ENCODE measurements around the gene KRT222. TPM values are rescaled to one million over a fixed set of nuclear protein-coding genes. Genes with fewer than 3 reads are reported as not detected.

The KRT222 gene
- not detected for total RNA-seq

DNA sequence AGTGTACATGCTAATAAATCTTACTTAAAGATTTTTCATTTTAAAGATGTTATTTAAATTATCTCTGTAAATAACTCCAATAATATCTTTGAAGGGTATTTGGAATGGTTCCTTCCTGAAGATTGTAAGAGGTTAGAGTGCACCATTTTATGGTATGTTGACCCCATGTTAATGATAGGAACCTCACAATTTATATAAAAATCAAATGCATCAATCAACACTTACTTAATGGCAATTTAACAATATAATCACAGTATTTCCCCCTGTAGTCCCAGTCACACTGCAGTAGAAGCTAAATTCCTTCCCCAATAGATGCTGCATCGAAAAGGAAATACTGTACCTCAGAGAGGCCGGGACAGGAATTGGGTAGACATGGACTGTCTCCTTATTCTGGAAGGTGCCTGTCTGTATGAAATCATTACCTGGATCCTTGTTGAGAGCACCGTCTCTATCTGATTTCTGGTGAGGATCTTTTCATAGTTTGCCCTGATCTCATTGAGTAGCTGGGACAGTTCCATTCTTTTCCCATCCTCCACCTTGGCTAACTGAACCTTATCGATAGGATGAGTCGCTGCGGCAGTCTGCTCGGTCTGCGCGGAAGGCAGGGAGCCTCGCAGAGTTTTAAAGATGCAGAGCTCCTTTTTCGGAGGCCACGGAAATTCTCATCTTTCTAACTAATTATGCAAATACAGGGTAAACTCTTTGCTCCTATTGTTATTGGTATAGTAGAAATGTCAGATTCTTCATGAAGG is at the start of gene KRT222:
TSS of gene KRT222 (minus strand) at position 596 of the 752 bp plus-strand sequence. CDS start at position 518, 78 bp downstream.
- ATAC-seq (no peak), DNase-seq (no peak)
- H3K9me3 ChIP-seq: no peaks in the 10 kb centered on the region
- peaks cover 8 to 16% (median 12%) of the 10 kb centered on the region in 3 donors for H3K27me3 ChIP-seq
- peak within 1 kb of the TSS in 2 of 4 donors; percentile 7 to 25 for H3K4me3 ChIP-seq
- intact Hi-C loops (cut with DNase I; ENCODE audit: low total_unique reads): no loop called here
- in situ Hi-C loops (cut with MboI; ENCODE audit: low sequenced_read_pairs in 4 of 4): no loop called here
- H3K27ac ChIP-seq: no peak within 1 kb of the TSS
- TF ChIP-seq, protein P1, sequence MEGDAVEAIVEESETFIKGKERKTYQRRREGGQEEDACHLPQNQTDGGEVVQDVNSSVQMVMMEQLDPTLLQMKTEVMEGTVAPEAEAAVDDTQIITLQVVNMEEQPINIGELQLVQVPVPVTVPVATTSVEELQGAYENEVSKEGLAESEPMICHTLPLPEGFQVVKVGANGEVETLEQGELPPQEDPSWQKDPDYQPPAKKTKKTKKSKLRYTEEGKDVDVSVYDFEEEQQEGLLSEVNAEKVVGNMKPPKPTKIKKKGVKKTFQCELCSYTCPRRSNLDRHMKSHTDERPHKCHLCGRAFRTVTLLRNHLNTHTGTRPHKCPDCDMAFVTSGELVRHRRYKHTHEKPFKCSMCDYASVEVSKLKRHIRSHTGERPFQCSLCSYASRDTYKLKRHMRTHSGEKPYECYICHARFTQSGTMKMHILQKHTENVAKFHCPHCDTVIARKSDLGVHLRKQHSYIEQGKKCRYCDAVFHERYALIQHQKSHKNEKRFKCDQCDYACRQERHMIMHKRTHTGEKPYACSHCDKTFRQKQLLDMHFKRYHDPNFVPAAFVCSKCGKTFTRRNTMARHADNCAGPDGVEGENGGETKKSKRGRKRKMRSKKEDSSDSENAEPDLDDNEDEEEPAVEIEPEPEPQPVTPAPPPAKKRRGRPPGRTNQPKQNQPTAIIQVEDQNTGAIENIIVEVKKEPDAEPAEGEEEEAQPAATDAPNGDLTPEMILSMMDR (IDR thresholded peaks at IDR 0.05 in 4 of 5, conservative IDR thresholded peaks at IDR 0.05 in 1 of 5): no peak
- TF ChIP-seq POLR2A (IDR thresholded peaks at IDR 0.05): no peak
- no peaks in the 10 kb centered on the region for H3K36me3 ChIP-seq
- H3K4me1 ChIP-seq: no peaks in the 10 kb centered on the region

- no peak overlapping the region for H3K4me3 ChIP-seq
- in situ Hi-C loops (cut with MboI; ENCODE audit: low sequenced_read_pairs in 4 of 4): no loop called here
- intact Hi-C loops (cut with DNase I; ENCODE audit: low total_unique reads): no loop called here
- TF ChIP-seq, protein P1 (IDR thresholded peaks at IDR 0.05 in 4 of 5, conservative IDR thresholded peaks at IDR 0.05 in 1 of 5): no peak
- TF ChIP-seq POLR2A (IDR thresholded peaks at IDR 0.05): no peak
- DNase-seq (no peak), ATAC-seq (no peak)
- peaks cover 0 to 4% (median 0%) of the 10 kb centered on the region in 3 donors for H3K27me3 ChIP-seq
- no peaks in the 10 kb centered on the region for H3K36me3 ChIP-seq
- H3K9me3 ChIP-seq: no peaks in the 10 kb centered on the region
- H3K27ac ChIP-seq: no peak overlapping the region
- H3K4me1 ChIP-seq: no peaks in the 10 kb centered on the region
These were observed 49.5 kb upstream of the KRT222 start for GRCh38 chr17:40714473-40714872.

DNA sequence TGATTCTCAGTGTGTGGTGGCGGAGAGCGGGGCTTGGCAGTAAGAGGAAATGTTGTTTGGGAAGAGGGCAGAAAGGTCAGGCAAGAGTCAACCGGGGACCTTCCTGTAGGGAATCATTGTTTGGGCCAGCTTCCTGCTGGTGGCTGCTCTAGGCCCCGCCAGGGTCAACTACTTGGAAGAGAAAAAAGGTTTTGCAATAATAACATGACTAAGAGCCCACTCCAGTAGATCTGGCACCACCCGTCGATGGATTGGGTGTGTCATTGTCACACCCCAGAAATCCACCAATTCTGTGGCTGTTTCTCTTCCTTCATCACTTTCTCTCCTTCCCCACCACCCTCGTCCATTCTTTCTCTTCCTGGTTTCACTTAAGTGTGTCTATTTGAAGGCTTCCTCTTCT is 42.8 kb upstream of the KRT222 start:
- intact Hi-C loops (cut with DNase I; ENCODE audit: low total_unique reads): no loop called here
- Histone ChIP-seq H3K4me1 (no peaks in the 10 kb centered on the region), H3K4me3 (no peak overlapping the region), H3K27ac (peak overlapping the region; percentile 10 to 47 (median 32)), H3K27me3 (peaks cover 0 to 6% (median 3%) of the 10 kb centered on the region in 3 donors), H3K36me3 (no peaks in the 10 kb centered on the region), H3K9me3 (no peaks in the 10 kb centered on the region)
- ATAC-seq (peak in 1 of 2 donors; percentile 61), DNase-seq (peak; percentile 6 to 25)
- in situ Hi-C loops (cut with MboI; ENCODE audit: low sequenced_read_pairs in 4 of 4): no loop called here
- TF ChIP-seq, protein P1 (IDR thresholded peaks at IDR 0.05 in 4 of 5, conservative IDR thresholded peaks at IDR 0.05 in 1 of 5): no peak
- TF ChIP-seq POLR2A (IDR thresholded peaks at IDR 0.05): no peak

DNA sequence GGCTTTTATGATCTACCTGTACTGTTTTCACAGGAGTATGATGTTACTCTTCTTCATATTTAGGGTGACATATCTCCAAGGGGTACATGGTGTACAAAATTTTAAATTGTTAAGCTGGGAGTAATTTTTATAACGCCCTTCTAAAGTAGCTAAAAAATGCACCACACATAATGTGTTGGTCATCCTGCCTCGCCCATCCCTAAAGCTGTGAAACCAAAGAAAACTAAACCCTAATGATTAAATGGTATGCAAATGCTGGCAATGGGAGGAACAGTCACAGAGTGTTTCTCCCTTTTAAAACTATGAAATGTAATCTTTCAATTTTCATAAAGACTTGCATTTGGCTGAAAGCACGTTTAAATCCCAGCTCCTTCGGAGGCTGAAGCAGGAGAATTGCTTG is 40.6 kb upstream of the KRT222 start:
- no peak overlapping the region for H3K27ac ChIP-seq
- intact Hi-C loops (cut with DNase I; ENCODE audit: low total_unique reads) (no loop called here), in situ Hi-C loops (cut with MboI; ENCODE audit: low sequenced_read_pairs in 4 of 4) (no loop called here)
- H3K4me3 ChIP-seq: no peak overlapping the region
- DNase-seq (no peak), ATAC-seq (no peak)
- peaks cover 0 to 6% (median 3%) of the 10 kb centered on the region in 3 donors for H3K27me3 ChIP-seq
- no peaks in the 10 kb centered on the region for H3K4me1 ChIP-seq
- no peaks in the 10 kb centered on the region for H3K9me3 ChIP-seq
- no peaks in the 10 kb centered on the region for H3K36me3 ChIP-seq
- TF ChIP-seq, protein P1 (IDR thresholded peaks at IDR 0.05 in 4 of 5, conservative IDR thresholded peaks at IDR 0.05 in 1 of 5): no peak
- no peak for TF ChIP-seq POLR2A (IDR thresholded peaks at IDR 0.05)
